GM19468 (cell line): ENCODE data around the gene SERINC5.
"Not testable (repeated sequence)": the region's sequence is repeated elsewhere in the genome, so short reads cannot be mapped to it uniquely, and the experiment has no call there.

ENCODE experiments used
- ATAC-seq: cut with Tn5 transposase; IDR thresholded peaks from one replicate; pipeline ENCODE4 v1.9.1; 2021; ENCODE audit warnings: mild to moderate bottlenecking, moderate library complexity, moderate number of reproducible peaks; ENCODE audit not compliant: unreplicated experiment; ENCODE audit errors: extremely low read depth

The SERINC5 gene

DNA sequence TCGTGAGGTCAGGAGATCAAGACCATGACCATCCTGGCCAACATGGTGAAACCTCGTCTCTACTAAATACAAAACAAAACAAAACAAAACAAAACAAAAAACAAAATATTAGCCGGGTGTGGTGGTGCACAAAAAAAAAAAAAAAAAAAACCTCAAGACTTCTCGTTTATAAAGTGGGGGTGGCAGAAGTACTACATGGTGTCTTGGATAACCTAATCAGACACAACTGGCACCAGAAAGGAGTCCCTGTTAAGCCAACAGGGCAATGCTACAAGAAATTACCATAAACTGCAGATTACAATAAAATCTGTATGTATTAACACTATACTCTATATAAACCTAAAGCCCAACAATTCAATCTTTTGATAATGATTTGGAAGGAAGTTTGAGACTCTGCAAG, 50.0 kb downstream of the SERINC5 start:
- no peak for ATAC-seq

GRCh38 chr5:80204808-80205614, 50.8 kb downstream of the SERINC5 start:
- ATAC-seq: no peak

DNA sequence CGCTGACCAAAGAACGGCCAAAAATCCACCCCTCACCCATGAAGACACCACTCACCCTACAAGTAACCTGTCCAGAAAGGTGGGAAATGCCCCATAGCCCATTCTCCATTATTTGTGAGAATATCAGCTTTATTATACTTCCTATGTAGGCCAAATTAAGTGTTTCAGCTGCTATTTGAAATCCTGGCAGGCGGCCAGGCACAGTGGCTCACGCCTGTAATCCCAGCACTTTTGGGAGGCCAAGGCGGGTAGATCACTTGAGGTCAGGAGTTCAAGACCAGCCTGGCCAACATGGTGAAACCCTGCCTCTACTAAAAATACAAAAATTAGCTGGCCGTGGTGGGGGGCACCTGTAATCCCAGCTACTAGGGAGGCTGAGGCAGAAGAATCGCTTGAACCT, 54.1 kb downstream of the SERINC5 start:
- not testable (repeated sequence) for ATAC-seq

GRCh38 chr5:80198920-80199319, 56.9 kb downstream of the SERINC5 start:
- no peak for ATAC-seq

GRCh38 chr5:80198399-80198798, 57.4 kb downstream of the SERINC5 start:
- no peak for ATAC-seq

GRCh38 chr5:80195837-80196400, 59.9 kb downstream of the SERINC5 start:
- no peak for ATAC-seq

- ATAC-seq: no peak
These were observed 61.4 kb downstream of the SERINC5 start for GRCh38 chr5:80194468-80194867.

DNA sequence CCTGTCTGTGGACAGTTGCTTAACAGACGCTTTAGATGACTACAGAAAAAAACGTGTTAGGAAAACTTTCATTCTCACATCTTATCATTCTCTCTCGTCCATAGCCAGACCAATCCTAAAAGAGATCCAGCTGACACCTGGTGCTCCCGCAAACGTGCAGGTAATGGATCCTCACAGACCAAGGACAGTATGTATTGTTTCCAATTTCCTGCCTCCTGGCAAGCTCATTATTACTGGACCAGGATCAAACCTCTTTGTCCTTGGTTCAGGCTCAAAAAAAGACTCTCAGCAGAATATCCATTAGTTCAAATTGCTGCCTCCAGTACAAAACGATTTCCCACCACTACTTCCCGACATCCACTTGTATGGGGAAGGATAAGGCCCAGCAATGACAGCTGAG, 62.4 kb downstream of the SERINC5 start:
- no peak for ATAC-seq

DNA sequence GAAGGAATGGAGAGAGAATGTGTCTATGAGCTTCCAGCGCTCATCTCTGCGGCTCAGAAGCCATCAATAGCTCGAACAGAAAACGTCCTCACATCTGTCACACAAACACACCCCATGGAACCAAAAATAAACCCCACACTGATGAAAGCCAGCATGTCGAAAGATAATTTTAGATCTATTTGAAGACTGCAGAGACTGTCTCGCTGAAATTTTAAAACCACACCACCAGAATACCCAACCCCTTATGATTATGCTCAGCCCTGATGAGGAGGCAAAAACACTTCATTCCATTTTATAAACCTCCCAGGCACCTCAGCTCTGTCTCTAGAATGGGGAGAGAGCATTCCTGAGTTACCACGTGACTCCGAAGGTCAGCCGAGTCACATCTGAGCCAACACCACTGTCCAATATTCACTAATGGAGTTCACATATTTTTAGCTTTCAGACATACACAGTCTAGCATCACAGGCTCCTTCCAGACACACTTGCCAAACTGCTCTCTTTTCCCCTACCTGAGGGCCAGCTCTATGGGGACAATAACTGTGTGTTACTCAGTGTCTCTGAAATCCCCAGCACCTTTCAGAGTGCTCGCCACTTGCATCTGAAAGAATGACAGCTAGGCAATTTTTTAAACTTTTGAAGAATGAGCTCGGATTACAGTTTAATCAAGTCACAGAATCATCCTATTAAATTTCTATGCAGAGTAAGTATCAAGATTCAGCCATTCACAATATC, 63.2 kb downstream of the SERINC5 start:
- ATAC-seq: no peak

DNA sequence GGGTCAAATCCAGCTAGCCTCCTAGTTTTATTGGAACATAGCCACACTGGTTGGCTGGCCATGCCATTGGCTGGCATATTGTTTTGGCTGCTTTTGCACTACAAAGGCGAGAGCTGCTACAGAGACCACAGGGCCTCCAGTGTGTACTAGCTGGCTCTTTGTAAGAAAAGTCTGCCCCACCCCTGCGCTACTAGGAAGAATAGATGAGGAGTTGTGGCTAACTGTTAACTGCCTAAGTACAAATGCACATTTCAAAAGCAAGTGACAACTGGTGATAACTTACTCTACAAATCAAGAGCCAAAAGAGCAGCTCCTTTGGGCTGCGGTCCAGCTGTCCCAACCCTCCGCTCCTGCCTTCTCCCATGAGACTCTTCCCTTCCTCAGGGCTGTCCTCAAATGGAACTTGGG, 63.9 kb downstream of the SERINC5 start:
- no peak for ATAC-seq

GRCh38 chr5:80191397-80191796, 64.5 kb downstream of the SERINC5 start:
- ATAC-seq: no peak

DNA sequence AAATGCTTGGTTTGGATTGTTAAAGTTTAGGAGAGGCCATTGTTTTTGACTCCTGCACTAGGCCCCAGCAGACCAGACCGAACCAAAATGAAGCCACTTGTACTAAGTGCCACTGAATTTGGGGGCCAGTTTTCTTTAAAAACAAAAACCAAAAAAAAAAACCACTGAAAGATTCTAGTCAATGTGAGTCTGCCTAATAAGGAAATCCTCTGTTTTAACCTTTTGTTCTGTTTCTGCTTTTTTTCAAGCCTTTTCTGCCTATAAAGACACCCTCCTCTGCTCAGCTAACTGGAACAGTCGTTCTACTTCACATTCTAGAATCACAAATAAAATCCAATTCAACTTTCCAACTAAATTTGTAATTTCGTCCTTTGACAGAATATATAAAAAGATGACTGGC, 64.9 kb downstream of the SERINC5 start:
- ATAC-seq: no peak

DNA sequence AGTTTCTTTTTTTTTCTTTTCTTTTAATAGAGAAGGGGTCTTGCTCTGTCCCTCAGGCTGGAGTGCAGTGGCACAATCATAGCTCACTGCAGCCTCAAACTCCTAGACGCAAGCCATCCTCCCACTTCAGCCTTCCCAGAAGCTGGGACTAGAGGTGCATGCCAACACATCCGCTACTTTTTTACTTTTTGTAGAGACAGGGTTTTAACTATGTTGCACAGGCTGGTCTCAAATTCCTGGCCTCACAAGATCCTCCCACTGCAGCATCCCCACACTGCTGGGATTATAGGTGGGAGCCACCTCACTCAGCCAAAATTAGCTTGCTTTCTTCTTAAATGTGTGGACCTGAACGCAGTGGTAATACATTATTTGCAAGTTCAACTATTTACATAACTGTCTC, 66.1 kb downstream of the SERINC5 start:
- ATAC-seq: no peak

DNA sequence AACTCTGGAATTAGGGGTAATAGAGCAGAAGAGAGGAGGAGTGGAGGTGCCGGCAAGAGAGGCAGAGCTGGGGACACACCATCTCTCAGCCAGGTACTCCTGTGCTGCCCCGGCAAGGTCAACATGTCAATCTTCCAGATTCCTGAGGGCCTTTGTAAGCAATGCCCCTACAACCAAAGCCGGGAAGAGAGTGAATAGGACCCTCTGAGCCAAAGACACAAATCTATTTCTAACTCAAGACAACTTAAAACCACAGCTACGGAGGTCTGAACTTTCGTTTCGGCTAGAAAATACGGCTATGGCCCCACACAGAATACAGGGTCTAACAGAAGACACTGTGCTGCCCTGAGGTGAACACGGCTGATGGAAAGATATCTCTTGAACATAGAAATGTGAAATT, 66.6 kb downstream of the SERINC5 start:
- no peak for ATAC-seq

- no peak for ATAC-seq
These were observed 68.3 kb downstream of the SERINC5 start for GRCh38 chr5:80187421-80188090.

DNA sequence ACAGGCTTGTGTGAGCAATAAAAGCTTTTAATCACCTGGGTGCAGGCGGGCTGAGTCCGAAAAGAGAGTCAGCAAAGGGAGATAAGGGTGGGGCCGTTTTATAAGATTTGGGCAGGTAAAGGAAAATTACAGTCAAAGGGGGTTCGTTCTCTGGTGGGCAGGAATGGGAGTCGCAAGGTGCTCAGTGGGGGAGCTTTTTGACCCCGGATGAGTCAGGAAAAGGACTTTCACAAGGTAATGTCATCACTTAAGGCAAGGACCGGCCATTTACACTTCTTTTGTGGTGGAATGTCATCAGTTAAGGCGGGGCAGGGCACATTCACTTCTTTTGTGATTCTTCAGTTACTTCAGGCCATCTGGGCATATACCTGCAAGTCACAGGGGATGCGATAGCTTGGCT, 70.3 kb downstream of the SERINC5 start:
- not testable (repeated sequence) for ATAC-seq

DNA sequence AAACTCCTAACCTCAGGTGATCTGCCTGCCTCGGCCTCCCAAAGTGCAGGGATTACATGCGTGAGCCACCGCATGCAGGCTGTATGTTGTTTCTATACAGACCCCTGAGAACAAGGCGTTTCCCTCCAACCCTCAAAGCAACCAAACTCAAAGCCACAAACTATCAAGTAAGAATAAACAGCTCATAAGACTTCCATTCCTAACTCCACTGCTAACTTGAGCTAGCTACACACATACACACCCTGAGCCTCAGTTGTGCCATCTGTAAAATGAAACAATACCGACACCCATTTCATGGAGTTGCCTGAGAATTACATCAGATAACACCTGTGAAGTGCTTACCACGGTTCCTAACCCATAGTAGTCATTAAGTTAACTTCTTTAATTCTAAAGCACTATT, 70.8 kb downstream of the SERINC5 start:
- no peak for ATAC-seq

DNA sequence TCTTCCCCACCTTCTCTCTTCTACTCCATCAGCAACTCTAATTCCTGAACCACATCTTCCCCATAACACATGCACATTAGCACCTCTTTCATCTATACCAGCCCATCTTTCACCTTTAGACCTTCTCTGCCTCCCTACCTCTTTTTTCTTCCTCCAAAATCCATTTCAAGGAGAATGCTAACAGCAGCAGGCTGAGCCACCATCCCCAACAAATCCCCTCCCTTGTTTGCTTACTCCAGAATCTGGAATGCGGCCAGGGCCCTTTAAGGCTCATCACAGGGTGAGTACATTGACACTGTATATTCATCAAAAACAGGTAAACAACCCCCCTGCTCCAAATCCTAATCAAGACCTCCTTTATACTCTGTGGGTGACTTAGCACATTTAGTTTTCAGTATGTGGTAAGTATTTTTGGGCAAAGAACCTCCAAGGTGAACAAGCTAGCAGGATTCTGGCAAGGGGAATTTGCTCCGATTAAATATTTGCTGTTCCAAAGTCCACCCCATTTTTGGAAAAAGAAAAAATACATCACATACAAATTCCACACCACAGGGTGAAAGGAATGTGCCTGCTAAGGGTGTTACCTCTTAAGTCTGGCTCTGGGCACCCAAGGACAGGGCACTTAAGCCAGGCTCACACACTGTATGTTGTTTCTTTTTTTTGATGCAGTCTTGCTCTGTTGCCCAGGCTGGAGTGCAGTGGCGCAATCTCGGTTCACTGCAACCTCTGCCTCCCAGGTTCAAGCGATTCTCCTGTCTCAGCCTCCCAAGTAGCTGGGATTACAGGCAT, 71.4 kb downstream of the SERINC5 start:
- no peak for ATAC-seq

GRCh38 chr5:80183728-80184234, 72.1 kb downstream of the SERINC5 start:
- ATAC-seq: not testable (repeated sequence)
